C1 segment of cervical spinal cord (tissue), 14 donors: ENCODE measurements around the gene ASIC3.

Experiments
- DNase-seq, 14 donors: peaks; one replicate each; lab custom pipeline; 2025; lab: John Stamatoyannopoulos, UW

Gene ASIC3

DNA sequence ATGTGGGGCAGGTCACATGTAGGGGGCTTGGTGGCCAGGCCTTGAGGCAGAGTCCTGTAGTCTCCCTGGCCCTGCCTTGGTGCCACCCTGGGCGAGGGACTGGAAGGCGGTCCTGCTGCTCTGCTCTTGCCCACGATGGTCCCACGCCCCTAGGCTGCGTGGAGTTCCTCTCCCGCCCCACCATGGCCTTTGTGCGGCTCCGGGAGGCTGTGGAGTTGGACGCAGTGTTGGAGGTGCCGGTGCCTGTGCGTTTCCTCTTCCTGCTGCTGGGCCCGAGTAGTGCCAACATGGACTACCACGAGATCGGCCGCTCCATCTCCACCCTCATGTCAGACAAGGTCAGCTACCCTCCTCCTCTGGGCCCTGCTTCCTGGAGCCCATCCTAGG lies 22.2 kb downstream of the ASIC3 start:
- DNase-seq, result no peak

GRCh38 chr7:151071032-151071866 lies 22.9 kb downstream of the ASIC3 start:
- no peak for DNase-seq

- DNase-seq, result no peak
These were observed 25.7 kb downstream of the ASIC3 start for GRCh38 chr7:151073990-151074389.

- DNase-seq, result no peak
These were observed 26.7 kb downstream of the ASIC3 start for GRCh38 chr7:151074817-151075661.

- no peak for DNase-seq
These were observed 27.3 kb downstream of the ASIC3 start for GRCh38 chr7:151075662-151075971.

GRCh38 chr7:151075978-151076426 lies 27.7 kb downstream of the ASIC3 start:
- no peak for DNase-seq

GRCh38 chr7:151076863-151077704 lies 28.8 kb downstream of the ASIC3 start:
- DNase-seq, result no peak

DNA sequence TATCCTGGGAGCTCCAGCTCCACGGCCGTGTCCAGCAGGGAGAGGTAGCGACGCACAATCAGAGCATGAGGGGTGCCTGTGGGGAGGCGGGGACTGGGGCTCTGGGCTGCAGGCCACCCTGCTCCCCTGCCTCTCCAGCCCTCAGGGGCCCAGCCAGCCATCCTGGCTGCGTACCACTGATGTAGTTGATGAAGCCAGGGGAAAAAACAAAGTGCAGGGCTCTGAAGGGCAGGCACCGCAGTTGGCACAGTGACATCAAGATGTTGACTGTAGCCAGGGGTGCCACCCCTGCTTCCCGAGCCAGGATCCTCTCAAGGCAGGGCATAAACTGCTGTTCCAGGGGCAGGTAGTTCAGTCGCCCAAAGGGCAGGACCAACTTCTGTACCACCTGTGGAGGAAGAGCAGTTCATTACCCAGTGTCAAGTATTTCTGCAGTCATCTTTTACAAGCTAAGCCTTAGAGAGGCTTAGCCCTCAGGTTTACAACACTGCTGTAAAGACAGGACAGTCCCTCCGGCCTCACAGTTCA lies 29.4 kb downstream of the ASIC3 start:
- DNase-seq, result no peak

GRCh38 chr7:151078233-151079040 lies 30.1 kb downstream of the ASIC3 start:
- no peak for DNase-seq

- DNase-seq, result no peak
These were observed 31.0 kb downstream of the ASIC3 start for GRCh38 chr7:151079199-151079910.

- DNase-seq, result peak in 1 of 14 donors; percentile 52
These were observed 31.8 kb downstream of the ASIC3 start for GRCh38 chr7:151080067-151080521.

GRCh38 chr7:151080522-151081169 lies 32.3 kb downstream of the ASIC3 start, which contains the start of gene FASTK:
TSS of gene FASTK (minus strand) at chr7:151080809. CDS start at chr7:151080766, 43 bp downstream.
- DNase-seq, result peak; percentile 37 to 92 (median 84)

GRCh38 chr7:151081170-151082101 lies 33.1 kb downstream of the ASIC3 start:
- DNase-seq, result no peak

- DNase-seq, result no peak
These were observed 34.1 kb downstream of the ASIC3 start for GRCh38 chr7:151082141-151083070.

DNA sequence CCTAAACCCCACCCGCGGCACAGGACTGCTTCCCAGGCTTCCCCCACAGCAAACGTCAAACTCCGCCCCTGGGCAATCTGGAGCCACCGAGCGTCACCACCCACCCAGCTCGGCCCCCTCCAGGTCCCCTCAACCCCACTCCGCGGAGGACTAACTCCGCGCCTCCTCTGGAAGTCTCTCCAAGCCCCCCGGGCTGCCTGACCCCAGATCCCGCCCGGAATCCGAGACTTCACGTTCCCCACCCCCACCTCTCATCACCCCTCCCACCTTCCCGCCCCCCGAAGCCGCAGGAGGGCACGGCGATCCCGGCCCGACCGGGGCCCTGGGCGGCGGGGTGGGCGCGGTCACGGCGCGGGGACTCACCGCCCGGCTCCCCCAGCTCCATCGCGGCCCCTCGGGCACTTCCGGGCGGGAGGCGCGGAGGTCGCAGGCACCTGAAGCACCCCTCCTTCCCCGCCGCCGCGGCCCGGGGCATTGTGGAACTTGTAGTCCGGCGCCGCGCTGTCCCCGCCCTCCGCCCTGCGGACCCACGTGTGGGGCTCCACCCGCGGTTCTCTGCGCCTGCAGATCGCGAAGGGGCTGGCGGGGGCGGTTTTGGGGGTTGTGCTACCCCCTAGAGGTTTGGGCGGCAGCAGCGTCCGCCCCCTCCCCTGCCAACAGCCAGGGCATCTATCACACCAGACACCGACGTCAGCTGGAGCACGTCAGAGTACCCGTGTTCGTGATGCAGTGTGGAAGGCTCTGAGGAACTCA lies 34.9 kb downstream of the ASIC3 start, which contains the start of gene TMUB1:
Gene TMUB1, minus strand, starts transcription at position 423 of the 753 bp plus-strand sequence. CDS start 930 bp downstream, outside the sequence.
- DNase-seq, result peak in 13 of 14 donors; percentile 42 to 79 (median 69)

GRCh38 chr7:151083824-151084160 lies 35.5 kb downstream of the ASIC3 start:
- DNase-seq, result no peak
